Measurements from ENCODE around the gene CCDC192. TPM values are rescaled to one million over a fixed set of nuclear protein-coding genes. Genes with fewer than 3 reads are reported as not detected.

CCDC192 gene
- total RNA-seq, 1 experiment from 2014 or later = not detected

- H3K9me3 ChIP-seq (ENCODE audit: low read depth, low read length, poor library complexity, severe bottlenecking) = no peaks in the 10 kb centered on the region
- ChIA-PET POLR2A (ENCODE audit: low non-redundant PET) (no interaction called here), CTCF (no interaction called here)
- DNase-seq (ENCODE audit: low spot score) = no peak
- H3K27ac ChIP-seq (ENCODE audit: low read depth, low read length, poor library complexity, severe bottlenecking) = no peak overlapping the region
- H3K4me3 ChIP-seq (ENCODE audit: low read depth, low read length, poor library complexity, severe bottlenecking) = no peak overlapping the region
- intact Hi-C loops (cut with micrococcal nuclease; ENCODE audit: unreplicated experiment) = no loop called here
- no peaks in the 10 kb centered on the region for H3K36me3 ChIP-seq (ENCODE audit: insufficient read depth, low read length, poor library complexity, severe bottlenecking)
- BruUV-seq (replicated peaks) = no TSS peak
- H3K27me3 ChIP-seq (replicated peaks; ENCODE audit: insufficient read depth, low read depth, low read length, poor library complexity) = no peaks in the 10 kb centered on the region
- peaks cover 24% of the 10 kb centered on the region for H3K4me1 ChIP-seq (ENCODE audit: insufficient read depth, low read length, poor library complexity, severe bottlenecking)
- TF ChIP-seq EZH2 (IDR thresholded peaks at IDR 0.05; ENCODE audit: borderline replicate concordance, low read depth, low read length, poor library complexity, severe bottlenecking) (no peak), CTCF (conservative IDR thresholded peaks at IDR 0.05; ENCODE audit: low read depth, low read length) (no peak)
Observed at GRCh38 chr5:127957701-127958239, 254.6 kb downstream of the CCDC192 start.

- Histone ChIP-seq H3K4me1 (ENCODE audit: insufficient read depth, low read length, poor library complexity, severe bottlenecking) (peaks cover 24% of the 10 kb centered on the region), H3K36me3 (ENCODE audit: insufficient read depth, low read length, poor library complexity, severe bottlenecking) (no peaks in the 10 kb centered on the region), H3K27ac (ENCODE audit: low read depth, low read length, poor library complexity, severe bottlenecking) (no peak overlapping the region), H3K9me3 (ENCODE audit: low read depth, low read length, poor library complexity, severe bottlenecking) (no peaks in the 10 kb centered on the region), H3K4me3 (ENCODE audit: low read depth, low read length, poor library complexity, severe bottlenecking) (no peak overlapping the region), H3K27me3 (replicated peaks; ENCODE audit: insufficient read depth, low read depth, low read length, poor library complexity) (no peaks in the 10 kb centered on the region)
- TF ChIP-seq CTCF (conservative IDR thresholded peaks at IDR 0.05; ENCODE audit: low read depth, low read length) (no peak), EZH2 (IDR thresholded peaks at IDR 0.05; ENCODE audit: borderline replicate concordance, low read depth, low read length, poor library complexity, severe bottlenecking) (no peak)
- intact Hi-C loops (cut with micrococcal nuclease; ENCODE audit: unreplicated experiment) = no loop called here
- BruUV-seq (replicated peaks) = no TSS peak
- DNase-seq (ENCODE audit: low spot score) = peak; percentile 21
- CTCF ChIA-PET = no interaction called here
- POLR2A ChIA-PET (ENCODE audit: low non-redundant PET) = no interaction called here
Observed at GRCh38 chr5:127958421-127959011, 255.3 kb downstream of the CCDC192 start.

- H3K4me1 ChIP-seq (ENCODE audit: insufficient read depth, low read length, poor library complexity, severe bottlenecking) = peaks cover 24% of the 10 kb centered on the region
- no peaks in the 10 kb centered on the region for H3K36me3 ChIP-seq (ENCODE audit: insufficient read depth, low read length, poor library complexity, severe bottlenecking)
- POLR2A ChIA-PET (ENCODE audit: low non-redundant PET) = no interaction called here
- no peaks in the 10 kb centered on the region for H3K27me3 ChIP-seq (replicated peaks; ENCODE audit: insufficient read depth, low read depth, low read length, poor library complexity)
- H3K27ac ChIP-seq (ENCODE audit: low read depth, low read length, poor library complexity, severe bottlenecking) = no peak overlapping the region
- no peaks in the 10 kb centered on the region for H3K9me3 ChIP-seq (ENCODE audit: low read depth, low read length, poor library complexity, severe bottlenecking)
- H3K4me3 ChIP-seq (ENCODE audit: low read depth, low read length, poor library complexity, severe bottlenecking) = no peak overlapping the region
- intact Hi-C loops (cut with micrococcal nuclease; ENCODE audit: unreplicated experiment) = no loop called here
- BruUV-seq (replicated peaks) = no TSS peak
- CTCF ChIA-PET = no interaction called here
- TF ChIP-seq EZH2 (IDR thresholded peaks at IDR 0.05; ENCODE audit: borderline replicate concordance, low read depth, low read length, poor library complexity, severe bottlenecking) = no peak
- no peak for TF ChIP-seq CTCF (conservative IDR thresholded peaks at IDR 0.05; ENCODE audit: low read depth, low read length)
- DNase-seq (ENCODE audit: low spot score) = peak; percentile 86
Observed at GRCh38 chr5:127959152-127959764, 256.1 kb downstream of the CCDC192 start.
